Astrocyte (in vitro differentiated cells and primary cell): ENCODE data around the gene CACNA1D.

ENCODE experiments used
- EZH2 ChIP-seq: IDR thresholded peaks from 2 replicates; pipeline ENCODE4 v1.6.1; 2012; ENCODE audit warnings: mild to moderate bottlenecking, low read length, inconsistent platforms; ENCODE audit not compliant: insufficient read depth
- TF ChIP-seq, protein P1 (sequence below): IDR thresholded peaks from 2 replicates; pipeline ENCODE4 v1.5.1; 2011; ENCODE audit warnings: low read depth, mild to moderate bottlenecking, inconsistent platforms, low read length, moderate library complexity; ENCODE audit not compliant: insufficient read depth

DNA sequence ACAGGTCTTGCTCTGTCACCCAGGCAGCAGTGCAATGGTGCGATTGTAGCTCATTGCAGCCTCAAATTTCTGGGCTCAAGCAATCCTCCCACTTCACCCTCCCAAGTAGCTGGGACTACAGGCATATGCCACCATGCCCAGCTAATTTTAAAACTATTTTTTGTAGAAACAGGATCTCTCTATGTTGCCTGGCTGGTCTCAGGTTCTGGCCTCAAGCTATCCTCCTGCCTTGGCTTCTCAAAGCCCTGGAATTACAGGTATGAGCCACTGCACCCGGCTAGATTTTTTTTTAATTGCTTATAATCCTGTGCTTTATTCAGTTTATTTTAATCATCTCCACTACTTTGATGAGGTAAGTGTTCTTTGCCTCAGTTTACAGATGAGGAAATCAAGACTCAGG, 195.3 kb downstream of the CACNA1D start:
- TF ChIP-seq, protein P1, sequence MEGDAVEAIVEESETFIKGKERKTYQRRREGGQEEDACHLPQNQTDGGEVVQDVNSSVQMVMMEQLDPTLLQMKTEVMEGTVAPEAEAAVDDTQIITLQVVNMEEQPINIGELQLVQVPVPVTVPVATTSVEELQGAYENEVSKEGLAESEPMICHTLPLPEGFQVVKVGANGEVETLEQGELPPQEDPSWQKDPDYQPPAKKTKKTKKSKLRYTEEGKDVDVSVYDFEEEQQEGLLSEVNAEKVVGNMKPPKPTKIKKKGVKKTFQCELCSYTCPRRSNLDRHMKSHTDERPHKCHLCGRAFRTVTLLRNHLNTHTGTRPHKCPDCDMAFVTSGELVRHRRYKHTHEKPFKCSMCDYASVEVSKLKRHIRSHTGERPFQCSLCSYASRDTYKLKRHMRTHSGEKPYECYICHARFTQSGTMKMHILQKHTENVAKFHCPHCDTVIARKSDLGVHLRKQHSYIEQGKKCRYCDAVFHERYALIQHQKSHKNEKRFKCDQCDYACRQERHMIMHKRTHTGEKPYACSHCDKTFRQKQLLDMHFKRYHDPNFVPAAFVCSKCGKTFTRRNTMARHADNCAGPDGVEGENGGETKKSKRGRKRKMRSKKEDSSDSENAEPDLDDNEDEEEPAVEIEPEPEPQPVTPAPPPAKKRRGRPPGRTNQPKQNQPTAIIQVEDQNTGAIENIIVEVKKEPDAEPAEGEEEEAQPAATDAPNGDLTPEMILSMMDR, result no peak
- TF ChIP-seq EZH2, result no peak
